ENCODE data around the gene MACROD1. TPM values are rescaled to one million over a fixed set of nuclear protein-coding genes. Genes with fewer than 3 reads are reported as not detected.

MACROD1 gene
- total RNA-seq, 2 donors from 2014 or later, result 11.0 to 25.3 TPM

DNA sequence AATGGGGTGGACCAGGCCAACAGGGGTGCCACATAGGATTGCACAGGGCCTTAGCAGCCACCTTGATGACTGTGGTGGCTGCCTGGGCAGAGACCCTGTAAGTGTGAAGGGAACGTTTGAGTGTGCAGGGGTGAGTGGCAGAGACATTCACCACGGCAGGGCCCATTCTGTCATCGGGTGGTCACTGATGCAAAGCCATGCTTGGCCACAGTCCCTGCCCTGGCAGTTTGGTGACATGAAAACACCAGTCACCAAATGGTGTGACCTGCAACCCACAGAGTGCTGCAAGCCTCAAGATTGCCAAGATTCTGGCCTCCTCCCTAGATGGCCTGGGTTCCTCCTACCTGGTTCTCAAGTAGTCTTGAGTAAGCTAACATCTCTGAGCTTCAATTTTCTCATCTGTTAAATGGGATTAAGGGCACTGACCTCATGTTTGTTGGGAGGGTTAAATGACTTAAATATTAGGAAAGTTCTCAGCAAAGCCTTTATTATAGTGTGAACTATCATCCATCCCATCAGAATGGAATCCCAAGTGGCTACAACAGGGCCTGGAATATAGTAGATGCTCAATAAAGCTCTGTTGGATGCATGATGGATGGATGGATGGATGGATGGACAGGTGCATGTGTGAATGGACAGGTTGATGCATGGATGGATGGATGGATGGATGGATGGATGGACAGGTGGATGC is 53.0 kb downstream of the MACROD1 start:
- Mint-ChIP-seq H3K9me3 (no peaks in the 10 kb centered on the region), H3K27ac (no peak overlapping the region), H3K36me3 (no peaks in the 10 kb centered on the region)
- DNase-seq (ENCODE audit: low spot score in 2 of 2) (no peak), ATAC-seq (no peak)

DNA sequence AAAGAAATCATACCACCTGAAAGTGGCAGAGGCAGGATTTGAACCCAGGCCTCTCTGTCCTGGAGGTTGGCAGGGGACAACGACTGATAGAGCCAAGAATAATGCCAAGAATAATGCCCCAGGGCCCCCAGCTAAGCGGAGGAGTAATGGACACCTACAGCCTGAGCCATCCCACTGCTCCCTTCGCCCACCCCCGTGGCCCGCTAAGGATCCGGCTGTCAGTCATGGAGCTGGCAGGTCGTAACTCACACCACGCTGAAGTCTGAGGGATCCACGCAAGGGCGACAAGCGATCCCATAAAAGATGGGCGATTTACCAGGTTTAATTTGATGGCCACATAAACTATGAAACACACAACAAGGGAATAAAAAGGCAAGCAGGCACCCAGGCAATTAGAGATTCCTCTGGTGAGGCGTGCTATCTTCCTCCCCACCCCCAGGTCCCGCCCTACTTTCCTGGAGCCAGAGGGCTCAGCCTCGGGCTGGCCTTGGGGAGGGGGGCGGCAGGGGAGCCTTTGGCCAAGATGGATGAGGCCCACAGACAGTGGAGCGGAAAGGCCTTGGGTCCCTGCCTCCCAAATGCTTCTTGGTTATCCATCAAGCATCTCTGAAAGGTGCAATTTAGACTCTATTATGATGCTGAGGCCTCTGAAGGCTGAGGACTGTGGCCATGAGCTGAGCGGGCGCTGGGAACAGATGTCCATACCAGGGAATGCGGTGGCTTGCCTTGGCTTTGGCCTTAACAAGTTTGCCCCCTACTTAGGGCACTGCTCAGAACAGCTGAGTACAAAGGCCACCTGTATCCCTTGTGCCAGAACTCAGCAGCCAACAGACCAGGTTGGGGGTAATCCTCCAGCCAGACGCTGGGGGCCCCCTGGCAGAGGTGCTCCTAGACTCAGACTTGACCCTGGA is 55.2 kb downstream of the MACROD1 start:
- Mint-ChIP-seq H3K9me3 (no peaks in the 10 kb centered on the region), H3K36me3 (no peaks in the 10 kb centered on the region), H3K27ac (no peak overlapping the region)
- DNase-seq (ENCODE audit: low spot score in 2 of 2), result no peak
- ATAC-seq, result no peak

DNA sequence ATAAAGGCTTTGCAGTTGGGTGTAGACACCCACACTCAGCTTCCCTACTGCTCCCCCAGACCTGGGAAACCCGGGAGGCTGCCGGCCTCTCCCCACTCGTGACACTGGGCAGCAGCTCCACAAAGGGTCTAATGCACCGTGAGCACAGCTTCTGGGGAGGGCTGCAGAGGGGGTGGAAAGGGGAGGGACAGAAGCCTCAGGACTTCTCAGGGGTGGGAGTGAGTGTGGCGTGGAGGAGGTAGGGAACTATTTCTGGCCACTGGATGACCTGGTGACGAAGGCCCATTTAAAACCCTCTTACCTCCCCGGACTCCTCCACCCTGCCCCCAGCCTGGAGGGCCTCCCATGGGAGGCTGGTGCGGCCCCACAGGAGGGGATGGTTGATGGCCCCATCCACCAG is 56.6 kb downstream of the MACROD1 start:
- Mint-ChIP-seq H3K27ac (peak overlapping the region in 1 of 2 donors; percentile 25), H3K9me3 (no peaks in the 10 kb centered on the region), H3K36me3 (no peaks in the 10 kb centered on the region)
- no peak for DNase-seq (ENCODE audit: low spot score in 2 of 2)
- no peak for ATAC-seq

DNA sequence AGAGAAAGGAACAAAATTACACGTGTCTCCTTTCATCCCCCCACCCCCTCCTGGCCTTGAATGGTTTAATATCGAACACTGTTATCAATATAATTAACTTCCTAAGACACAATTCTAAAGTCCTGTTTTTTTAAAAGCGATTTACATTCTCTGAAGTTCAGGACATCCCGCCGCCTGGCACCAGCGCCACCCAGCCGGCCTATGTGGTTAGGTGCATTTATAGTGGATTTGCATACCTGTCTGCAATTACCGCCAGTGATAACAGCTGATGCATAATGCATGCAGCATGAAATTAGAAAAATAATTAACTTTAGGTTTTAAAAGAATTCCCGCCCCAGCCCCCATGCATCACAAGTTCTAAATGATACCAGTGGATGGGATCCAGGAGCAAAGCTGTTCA is 58.6 kb downstream of the MACROD1 start:
- Mint-ChIP-seq H3K9me3 (no peaks in the 10 kb centered on the region), H3K36me3 (no peaks in the 10 kb centered on the region), H3K27ac (no peak overlapping the region)
- ATAC-seq, result no peak
- no peak for DNase-seq (ENCODE audit: low spot score in 2 of 2)

DNA sequence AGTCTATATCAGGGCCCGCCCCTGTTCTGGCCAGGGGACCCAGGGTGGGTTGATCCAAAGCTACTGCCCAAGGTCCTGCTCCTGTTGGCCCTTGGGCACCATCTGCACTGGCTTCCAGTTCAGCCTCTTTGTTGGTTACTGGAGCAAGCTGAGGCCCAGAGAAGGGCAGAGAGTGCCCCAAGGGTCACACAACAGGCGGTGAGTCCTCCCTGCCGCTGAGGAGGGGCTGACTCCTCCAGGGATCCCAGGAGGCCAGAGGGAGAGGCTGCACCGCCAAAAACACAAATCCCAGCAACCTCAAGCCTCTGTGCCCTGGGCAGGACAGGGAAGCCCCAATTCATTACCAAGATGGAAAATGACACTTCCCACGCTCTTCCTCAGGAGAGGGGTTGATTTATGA is 61.3 kb downstream of the MACROD1 start:
- ATAC-seq (no peak), DNase-seq (ENCODE audit: low spot score in 2 of 2) (no peak)
- Mint-ChIP-seq H3K36me3 (no peaks in the 10 kb centered on the region), H3K27ac (no peak overlapping the region), H3K9me3 (no peaks in the 10 kb centered on the region)

DNA sequence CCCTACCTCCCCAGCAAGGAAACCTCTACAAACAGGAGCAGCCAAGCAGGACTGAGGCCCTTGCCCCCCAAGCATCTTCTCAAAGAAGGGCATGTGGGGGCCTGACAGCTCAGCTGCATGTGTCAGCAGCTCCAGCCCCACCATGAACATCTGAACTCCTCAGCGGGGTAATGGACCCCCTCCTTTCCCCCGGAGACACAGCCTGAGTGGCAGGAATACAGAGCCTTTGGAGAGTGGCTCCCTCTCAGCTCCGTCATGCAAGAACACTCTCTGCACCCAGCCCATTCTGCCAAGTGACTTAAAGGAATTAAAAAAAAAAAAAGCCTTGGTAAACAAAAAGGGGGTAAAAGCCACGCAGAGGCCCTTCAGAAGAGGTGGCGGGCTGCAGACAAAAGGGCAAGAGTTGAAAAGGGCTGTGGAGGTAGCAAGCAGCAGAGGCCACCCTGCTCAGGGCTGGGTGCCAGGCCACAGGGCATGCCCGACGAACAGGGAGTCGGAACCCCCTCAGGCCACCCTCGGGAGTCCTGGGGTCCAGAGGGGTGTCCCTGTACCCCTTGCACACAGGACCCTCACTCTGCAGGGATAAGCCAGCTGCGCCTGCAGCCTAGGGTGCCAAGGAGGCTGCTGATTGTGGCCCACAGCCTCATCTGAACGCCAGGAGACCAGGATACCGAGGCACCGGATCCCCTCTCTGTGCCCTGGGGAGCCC is 62.5 kb downstream of the MACROD1 start:
- no peak for DNase-seq (ENCODE audit: low spot score in 2 of 2)
- Mint-ChIP-seq H3K36me3 (no peaks in the 10 kb centered on the region), H3K9me3 (no peaks in the 10 kb centered on the region), H3K27ac (no peak overlapping the region)
- ATAC-seq, result no peak

DNA sequence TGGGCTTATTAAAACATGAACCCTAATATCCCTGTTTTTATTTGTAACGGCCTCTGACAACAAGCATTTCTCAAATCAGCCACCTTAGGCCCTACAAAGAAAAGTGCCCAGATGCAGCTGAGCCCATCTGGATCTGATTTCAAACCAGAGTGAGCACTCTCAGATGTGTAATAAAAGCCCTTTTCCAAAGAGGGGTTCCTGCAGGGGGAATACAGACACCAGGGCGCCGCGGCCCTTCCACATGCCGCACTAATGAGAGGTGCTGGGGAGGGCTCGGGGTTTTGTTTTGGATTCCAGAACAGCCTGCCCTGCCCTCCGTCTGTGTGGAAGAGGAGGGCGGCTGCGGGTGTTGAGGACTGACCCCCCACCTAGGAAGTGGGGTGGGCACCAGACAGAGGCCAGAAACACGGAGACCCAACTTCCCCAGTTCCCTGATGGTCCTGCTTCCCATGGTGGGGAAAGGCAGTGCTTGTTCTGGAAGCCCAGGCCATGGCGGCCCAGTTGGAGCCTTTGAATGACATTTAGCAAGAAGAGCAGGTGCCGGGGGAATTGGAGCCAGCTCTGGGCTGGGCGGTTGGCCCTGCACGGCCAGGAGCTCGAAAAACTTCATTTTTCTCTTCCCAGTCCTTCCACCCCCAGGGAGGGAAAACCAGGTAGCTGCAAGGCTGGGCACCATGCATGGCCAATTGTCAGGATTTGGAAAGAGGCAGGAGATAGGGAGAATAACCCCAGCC is 63.7 kb downstream of the MACROD1 start:
- H3K27ac Mint-ChIP-seq, result peak overlapping the region; percentile 17 to 40
- H3K36me3 Mint-ChIP-seq, result no peaks in the 10 kb centered on the region
- ATAC-seq (no peak), DNase-seq (ENCODE audit: low spot score in 2 of 2) (no peak)
- no peaks in the 10 kb centered on the region for H3K9me3 Mint-ChIP-seq

DNA sequence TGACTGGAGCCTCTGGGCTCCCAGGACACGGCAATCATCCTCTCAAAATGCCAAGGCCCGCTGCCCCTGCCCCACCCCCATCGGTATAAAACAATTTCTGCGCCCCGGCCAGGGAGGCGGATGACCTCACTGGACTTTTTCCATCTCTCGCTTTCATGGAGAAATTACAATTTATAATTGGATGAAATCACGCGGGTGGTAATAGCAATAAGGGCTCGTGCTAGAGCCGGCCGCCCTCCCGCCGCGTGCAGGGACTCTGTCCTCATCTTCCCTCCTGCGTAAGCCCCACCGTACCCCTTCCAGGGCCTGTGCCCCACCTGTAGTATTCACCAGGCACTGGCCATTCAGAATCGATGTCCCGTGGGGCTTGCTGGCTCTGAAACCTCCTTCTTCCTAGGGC is 64.5 kb downstream of the MACROD1 start:
- no peaks in the 10 kb centered on the region for H3K36me3 Mint-ChIP-seq
- no peaks in the 10 kb centered on the region for H3K9me3 Mint-ChIP-seq
- no peak for ATAC-seq
- no peak overlapping the region for H3K27ac Mint-ChIP-seq
- no peak for DNase-seq (ENCODE audit: low spot score in 2 of 2)

DNA sequence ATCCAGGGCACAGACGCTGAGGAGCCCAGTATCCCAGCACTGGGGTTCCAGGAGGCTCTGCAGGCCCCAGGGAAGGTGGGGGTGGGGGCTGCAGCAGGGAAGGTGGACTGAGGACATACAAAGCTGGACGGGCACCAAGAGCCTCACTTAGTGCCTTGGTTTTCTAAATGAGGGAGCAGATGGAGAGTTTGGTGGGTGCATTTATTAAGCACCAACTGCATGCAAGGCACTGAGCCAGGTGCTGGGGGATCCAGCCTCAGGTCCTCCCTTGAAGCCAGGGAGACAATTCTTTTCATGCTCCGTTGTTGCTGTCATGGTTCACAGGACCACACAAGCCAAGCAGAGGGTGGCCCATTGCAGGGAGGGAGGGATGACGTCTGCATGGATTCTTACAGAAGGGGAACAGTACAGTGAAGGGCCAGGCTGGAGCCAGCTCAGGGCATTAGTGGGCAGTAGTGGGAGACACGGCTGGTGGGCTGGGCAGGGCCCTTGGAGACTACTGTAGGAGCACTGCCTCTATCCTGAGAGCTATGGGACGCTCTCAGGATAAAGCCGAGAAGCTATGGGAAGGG is 65.0 kb downstream of the MACROD1 start:
- no peaks in the 10 kb centered on the region for H3K9me3 Mint-ChIP-seq
- H3K27ac Mint-ChIP-seq, result no peak overlapping the region
- DNase-seq (ENCODE audit: low spot score in 2 of 2) (no peak), ATAC-seq (no peak)
- H3K36me3 Mint-ChIP-seq, result no peaks in the 10 kb centered on the region

DNA sequence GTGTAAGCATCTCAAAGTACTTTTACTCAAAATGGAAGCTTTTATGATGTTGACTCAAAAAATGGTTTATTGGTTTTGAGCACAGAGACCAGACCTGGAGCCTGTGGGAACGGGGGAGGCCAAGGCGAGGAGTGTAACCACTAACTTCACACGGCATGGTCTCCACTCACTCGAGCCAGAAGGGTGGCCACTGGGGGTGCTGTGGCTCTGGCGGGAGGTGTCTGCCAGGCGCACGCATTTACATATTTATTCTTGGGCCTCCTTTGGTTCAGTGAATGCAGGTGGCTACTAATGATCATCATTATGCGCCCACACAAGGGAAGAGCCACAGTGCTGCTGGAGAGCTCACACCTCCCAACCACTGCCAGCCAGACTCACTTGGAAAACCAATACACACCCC is 65.6 kb downstream of the MACROD1 start:
- no peak for DNase-seq (ENCODE audit: low spot score in 2 of 2)
- ATAC-seq, result no peak
- Mint-ChIP-seq H3K9me3 (no peaks in the 10 kb centered on the region), H3K36me3 (no peaks in the 10 kb centered on the region), H3K27ac (no peak overlapping the region)

DNA sequence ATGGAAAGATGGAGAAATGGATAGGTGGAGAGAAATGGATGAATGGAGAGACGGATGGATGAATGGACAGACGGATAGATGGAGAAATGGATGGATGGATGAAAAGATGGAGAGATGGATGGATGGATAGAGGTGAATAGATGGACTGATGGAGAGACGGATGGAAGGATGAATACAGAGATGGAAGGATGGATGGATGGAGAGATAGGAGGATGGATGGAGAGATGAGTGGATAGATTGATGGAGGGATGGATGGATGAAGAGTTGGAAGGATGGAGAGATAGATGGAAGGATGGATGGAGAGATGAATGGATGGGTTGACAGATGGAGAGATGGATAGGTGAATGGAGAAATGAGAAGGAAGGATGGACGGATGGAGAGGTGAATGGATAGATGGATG is 66.5 kb downstream of the MACROD1 start:
- no peak for DNase-seq (ENCODE audit: low spot score in 2 of 2)
- ATAC-seq, result no peak
- no peaks in the 10 kb centered on the region for H3K36me3 Mint-ChIP-seq
- H3K9me3 Mint-ChIP-seq, result no peaks in the 10 kb centered on the region
- H3K27ac Mint-ChIP-seq, result no peak overlapping the region

DNA sequence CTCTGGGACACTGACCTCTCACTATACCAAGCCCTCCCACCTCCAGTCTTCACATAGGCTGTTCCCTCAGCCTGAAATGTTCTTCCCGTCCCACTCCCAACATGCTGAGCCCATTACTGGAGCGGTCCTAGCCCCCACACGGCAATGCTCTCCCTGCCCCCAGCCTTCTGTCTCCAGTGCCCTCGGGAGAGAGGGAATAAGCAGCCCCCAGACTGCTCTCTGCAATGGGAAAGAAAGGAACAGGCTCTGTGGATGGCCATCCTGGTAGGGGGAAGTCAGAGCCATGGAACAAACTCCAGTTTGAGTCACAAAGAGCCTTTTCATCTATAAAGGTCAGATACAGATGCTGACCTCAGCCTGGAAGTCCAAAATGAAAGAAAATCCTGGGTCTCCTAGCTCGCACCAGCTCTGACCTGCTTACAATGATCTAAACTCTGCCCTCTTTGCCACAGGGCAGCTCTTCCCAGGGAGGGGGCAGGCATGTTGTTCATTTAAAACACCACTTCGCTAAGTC is 67.5 kb downstream of the MACROD1 start:
- Mint-ChIP-seq H3K9me3 (no peaks in the 10 kb centered on the region), H3K27ac (no peak overlapping the region), H3K36me3 (no peaks in the 10 kb centered on the region)
- ATAC-seq, result no peak
- DNase-seq (ENCODE audit: low spot score in 2 of 2), result no peak

DNA sequence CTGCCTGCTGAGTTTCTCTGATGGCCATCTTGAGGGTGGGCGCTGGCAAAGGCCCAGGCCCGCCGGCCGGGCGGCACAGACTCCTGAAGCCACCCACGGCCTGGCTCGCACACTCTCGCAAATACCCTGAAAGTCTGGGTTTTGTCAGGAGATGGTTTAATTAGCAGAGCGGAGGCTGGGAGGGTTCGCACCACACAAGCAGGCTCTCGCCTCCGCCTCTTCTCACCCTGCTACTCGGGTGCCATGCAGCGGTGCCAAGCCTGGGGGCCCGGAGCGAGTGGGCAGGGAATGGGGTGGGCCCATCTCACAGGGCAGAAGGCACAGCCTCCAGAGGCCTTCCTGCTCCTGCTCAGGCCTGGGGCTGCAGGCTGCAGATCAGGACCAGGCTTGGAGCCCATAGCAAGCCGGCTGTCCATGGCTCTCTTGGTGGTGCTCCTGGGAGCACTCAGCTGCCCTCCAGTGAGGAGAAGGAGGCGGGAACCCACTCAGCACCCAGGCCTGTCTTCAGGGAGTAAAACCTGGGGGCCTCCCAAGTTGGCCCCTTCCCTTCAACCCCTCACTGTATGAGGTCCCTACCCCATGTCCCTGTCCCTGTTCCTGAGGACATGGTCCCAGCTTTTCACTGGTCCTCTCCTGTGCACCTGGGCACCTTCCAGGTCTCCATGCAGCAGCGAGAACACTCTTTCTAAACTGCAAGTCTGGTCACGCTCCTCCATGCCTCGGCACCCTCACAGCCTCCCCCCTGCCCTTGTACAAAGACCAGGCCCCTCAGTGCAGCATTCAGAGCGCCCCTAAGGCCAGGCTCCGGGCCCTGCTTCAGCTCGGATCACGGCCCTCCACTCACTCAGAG is 68.2 kb downstream of the MACROD1 start:
- ATAC-seq, result no peak
- Mint-ChIP-seq H3K9me3 (no peaks in the 10 kb centered on the region), H3K27ac (no peak overlapping the region), H3K36me3 (no peaks in the 10 kb centered on the region)
- no peak for DNase-seq (ENCODE audit: low spot score in 2 of 2)

DNA sequence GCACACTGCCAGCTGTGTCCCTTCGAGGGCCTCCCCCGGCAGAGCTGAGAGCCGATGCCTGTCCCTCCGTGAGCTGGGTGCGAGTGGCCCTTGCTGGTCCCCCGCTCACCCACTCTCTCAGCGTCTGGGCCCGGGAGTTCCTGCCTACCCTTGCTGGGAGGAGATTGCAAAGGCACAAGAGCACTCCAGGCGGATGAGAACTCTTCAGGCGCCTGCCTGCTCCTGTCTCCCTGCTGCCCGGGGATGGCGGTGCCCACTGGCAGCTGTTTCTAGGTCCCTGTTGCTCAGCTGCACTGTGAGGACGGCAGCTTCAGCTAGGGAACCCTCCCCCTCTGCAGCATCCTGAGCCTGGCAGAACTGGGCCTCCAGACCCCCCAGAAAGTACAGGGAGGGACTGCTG is 69.1 kb downstream of the MACROD1 start:
- no peak for ATAC-seq
- H3K9me3 Mint-ChIP-seq, result no peaks in the 10 kb centered on the region
- no peaks in the 10 kb centered on the region for H3K36me3 Mint-ChIP-seq
- DNase-seq (ENCODE audit: low spot score in 2 of 2), result no peak
- H3K27ac Mint-ChIP-seq, result no peak overlapping the region

DNA sequence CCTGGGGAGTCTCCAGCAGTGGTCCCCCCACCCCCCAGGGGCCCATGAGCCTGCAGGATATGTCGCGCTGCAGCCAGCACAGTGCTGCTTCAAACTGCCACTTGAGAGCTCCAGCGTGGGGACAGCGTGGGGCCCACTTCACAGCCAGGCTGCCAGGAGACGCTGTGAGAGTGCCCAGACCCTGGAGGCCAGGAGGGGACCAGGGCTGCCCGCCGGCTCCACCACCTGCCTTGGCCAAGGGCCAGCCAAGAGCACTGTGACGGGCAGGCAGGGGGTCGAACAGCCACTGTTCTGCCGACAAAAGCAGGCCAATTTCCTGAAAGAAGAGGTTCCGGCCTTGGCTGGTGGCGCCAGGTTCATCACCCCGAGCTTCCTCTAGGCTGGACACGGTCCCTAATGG is 70.0 kb downstream of the MACROD1 start:
- DNase-seq (ENCODE audit: low spot score in 2 of 2), result no peak
- ATAC-seq, result no peak
- H3K9me3 Mint-ChIP-seq, result no peaks in the 10 kb centered on the region
- H3K36me3 Mint-ChIP-seq, result no peaks in the 10 kb centered on the region
- H3K27ac Mint-ChIP-seq, result no peak overlapping the region
